GM19099 (cell line): Measurements from ENCODE around the gene FGFR2.

ENCODE experiments used
- POLR2A ChIP-seq: IDR thresholded peaks from 3 replicates; pipeline ENCODE4 v1.6.1; 2011; ENCODE audit warnings: low read depth; ENCODE audit not compliant: insufficient read length; ENCODE audit errors: extremely low read depth

FGFR2 gene

DNA sequence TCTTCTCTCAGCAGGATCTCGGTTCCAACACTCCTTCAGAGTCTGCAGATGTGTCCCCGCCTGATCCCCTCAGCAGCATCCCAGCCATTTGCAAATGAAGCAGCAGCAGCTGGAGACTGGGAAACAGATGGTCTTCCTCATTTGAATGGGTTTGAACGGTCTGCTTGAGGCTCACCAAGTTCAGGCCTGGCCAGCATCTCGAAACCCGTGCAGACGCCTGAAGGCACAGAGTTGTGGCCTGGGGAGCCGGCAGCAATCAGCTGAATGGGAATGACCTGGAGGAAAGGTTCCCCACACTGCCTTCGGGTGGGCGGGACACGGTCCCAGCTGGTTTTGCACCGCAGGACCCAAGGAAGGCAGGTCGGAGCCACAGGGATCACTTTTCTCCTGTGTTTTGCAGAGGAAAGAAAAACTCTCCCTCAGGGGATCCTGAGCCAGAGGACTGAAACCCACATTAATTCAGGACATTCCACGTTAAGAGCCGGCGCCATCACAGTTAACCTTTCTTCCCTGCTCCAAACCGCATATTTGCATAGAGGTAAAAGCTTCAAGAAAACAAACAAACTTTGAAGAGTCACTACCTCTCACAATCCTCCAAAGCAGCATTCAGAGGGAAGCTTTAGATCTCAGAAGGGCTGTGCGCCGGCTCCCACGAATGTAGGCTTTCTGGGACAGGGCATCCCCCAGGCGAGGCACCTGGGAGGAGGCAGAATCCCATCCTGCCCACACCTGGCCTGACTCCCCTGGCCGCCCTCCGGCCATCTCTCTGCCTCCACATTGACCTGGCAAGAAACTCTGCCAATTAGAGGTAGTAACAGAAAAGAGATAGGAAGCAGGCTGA, 17.7 kb downstream of the FGFR2 start:
- no peak for TF ChIP-seq POLR2A

- no peak for TF ChIP-seq POLR2A
Observed at GRCh38 chr10:121579656-121580055, 18.6 kb downstream of the FGFR2 start.

- no peak for TF ChIP-seq POLR2A
Observed at GRCh38 chr10:121578965-121579364, 19.3 kb downstream of the FGFR2 start.

GRCh38 chr10:121578298-121578697, 19.9 kb downstream of the FGFR2 start:
- TF ChIP-seq POLR2A, result no peak

DNA sequence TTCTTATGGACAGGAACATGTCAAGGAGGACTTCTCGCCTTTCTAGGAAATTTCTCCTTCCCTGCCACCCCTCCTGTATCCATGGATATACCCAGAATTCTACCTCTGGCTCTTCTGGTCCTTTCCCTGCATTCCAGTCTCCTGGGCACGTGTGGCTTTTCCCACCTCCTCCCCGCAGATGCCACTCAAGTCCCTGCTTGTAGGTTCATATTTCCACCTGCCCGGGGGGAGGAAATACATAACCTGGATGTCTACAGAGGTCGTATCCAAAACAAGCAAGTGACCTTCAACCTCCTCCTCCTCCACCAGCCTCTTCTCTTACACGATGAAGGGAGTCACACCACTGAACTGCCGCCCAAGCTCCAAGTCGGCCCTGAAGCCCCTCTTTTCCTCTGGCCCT, 20.7 kb downstream of the FGFR2 start:
- TF ChIP-seq POLR2A, result no peak

DNA sequence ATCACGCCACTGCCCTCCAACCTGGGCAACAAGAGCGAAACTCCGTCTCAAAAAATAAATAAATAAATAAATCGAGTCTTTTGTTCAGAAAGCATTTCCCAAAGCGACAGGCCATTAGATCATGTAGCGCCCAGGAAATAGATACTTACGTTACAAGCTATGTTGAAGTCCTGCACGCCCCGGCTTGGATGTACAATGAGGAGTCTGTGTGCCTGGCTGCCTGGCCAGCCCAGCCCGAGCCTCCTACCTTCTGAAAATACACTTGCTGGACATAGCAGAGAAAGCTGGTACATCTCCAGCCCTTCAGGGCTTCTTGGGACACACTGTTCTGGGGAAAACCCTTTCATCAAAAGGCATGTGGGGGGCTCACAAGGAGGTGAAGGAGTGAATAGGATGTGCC, 22.1 kb downstream of the FGFR2 start:
- no peak for TF ChIP-seq POLR2A

GRCh38 chr10:121574519-121575166, 23.6 kb downstream of the FGFR2 start:
- no peak for TF ChIP-seq POLR2A

GRCh38 chr10:121573538-121573941, 24.7 kb downstream of the FGFR2 start:
- no peak for TF ChIP-seq POLR2A

GRCh38 chr10:121572859-121573537, 25.2 kb downstream of the FGFR2 start:
- TF ChIP-seq POLR2A, result no peak

GRCh38 chr10:121570315-121570714, 27.9 kb downstream of the FGFR2 start:
- TF ChIP-seq POLR2A, result no peak

DNA sequence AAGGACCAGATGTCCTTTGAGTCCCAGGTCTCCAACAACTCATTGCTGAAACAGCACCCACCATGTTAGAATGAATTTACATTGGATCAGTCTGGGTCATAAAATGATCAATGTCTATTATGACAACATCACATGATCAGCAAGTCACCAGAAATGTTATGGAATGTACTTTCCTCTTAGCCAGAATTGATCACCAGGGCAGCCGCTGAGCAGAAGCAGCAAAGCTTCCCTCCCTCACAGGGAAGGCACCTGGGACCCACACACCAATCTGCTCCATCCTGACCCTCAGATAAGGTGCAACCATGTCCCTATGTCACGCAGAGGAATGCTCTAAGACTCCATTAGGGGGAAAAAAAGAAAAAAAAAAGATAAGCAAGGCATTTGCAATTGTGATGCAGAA, 30.0 kb downstream of the FGFR2 start:
- no peak for TF ChIP-seq POLR2A

GRCh38 chr10:121567569-121567968, 30.7 kb downstream of the FGFR2 start:
- TF ChIP-seq POLR2A, result no peak

- TF ChIP-seq POLR2A, result no peak
Observed at GRCh38 chr10:121566755-121567154, 31.5 kb downstream of the FGFR2 start.

- no peak for TF ChIP-seq POLR2A
Observed at GRCh38 chr10:121559326-121560026, 38.8 kb downstream of the FGFR2 start.

GRCh38 chr10:121558238-121558637, 40.0 kb downstream of the FGFR2 start:
- TF ChIP-seq POLR2A, result no peak
